ENCODE results near the gene SLC17A1.

Gene SLC17A1

GRCh38 chr6:25831532-25832306 lies at the start of gene SLC17A1:
SLC17A1 (minus strand) TSS chr6:25832052; CDS start chr6:25830557, 1,495 bp downstream.
- DNase-seq: no peak

GRCh38 chr6:25880601-25881000 lies 48.7 kb upstream of the SLC17A1 start:
- DNase-seq: no peak

GRCh38 chr6:25878721-25879322 lies 47.0 kb upstream of the SLC17A1 start:
- DNase-seq: no peak

GRCh38 chr6:25875926-25876602 lies 44.2 kb upstream of the SLC17A1 start:
- DNase-seq: no peak

GRCh38 chr6:25875563-25875905 lies 43.7 kb upstream of the SLC17A1 start:
- no peak for DNase-seq

DNA sequence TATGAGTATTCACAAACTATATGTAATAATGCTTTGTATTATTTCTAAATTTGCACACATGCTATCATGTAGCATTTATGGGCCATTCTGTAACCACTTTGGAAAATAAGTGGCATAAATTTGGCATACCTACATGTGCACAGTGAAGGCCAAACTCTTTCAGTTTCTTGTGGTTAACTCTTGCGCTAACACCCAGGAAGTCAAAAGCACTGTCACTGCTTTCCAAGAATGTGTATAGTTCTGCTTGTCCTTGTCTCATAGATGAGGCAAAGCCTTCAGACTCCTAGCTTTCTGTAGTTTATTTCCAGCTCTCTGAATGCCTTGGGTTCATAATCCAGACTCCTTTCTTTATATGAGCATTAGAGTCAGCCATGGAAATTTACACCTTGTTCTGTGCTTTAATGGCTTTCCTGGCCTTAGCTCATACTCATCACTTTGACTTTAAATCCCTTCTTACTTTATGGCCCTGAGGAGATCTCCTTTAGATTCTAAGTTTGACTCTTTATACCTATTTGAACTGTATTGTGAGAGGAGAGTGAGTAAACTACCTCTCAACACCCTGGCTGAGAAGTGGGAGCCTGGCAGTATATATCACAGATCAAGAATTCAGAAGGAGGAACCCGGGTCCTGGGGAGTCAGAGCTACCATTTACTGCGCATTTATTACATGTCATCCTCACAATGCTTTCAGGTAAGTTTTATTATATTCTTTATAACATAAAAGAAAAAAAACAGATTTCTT lies 43.1 kb upstream of the SLC17A1 start:
- DNase-seq: no peak

- DNase-seq: no peak
These were observed 42.3 kb upstream of the SLC17A1 start, which contains the start of gene SLC17A3 for GRCh38 chr6:25874118-25874517. SLC17A3 (minus strand) TSS chr6:25874243; CDS start chr6:25868387, 5,856 bp downstream.

- DNase-seq: no peak
These were observed 41.0 kb upstream of the SLC17A1 start for GRCh38 chr6:25872814-25873213.

DNA sequence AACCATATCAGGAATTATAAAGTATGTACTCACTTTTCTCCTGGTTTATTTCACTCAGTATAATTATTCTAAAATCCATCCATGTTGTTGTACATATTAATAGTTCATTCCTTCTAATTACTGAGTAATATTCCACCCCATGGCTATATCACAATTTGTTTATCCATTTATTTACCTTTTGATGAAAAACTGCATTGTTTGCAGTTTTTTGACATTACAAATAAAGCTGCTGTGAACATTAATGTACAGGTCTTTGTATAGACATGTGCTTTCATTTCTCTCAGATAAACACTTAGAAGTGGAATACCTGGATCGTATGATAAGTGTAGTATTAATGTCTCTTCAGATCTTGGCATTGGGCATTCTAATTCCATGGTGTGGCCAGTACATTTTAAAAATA lies 38.0 kb upstream of the SLC17A1 start:
- no peak for DNase-seq

GRCh38 chr6:25868436-25869183 lies 36.8 kb upstream of the SLC17A1 start:
- no peak for DNase-seq

GRCh38 chr6:25866011-25866410 lies 34.2 kb upstream of the SLC17A1 start:
- DNase-seq: no peak

GRCh38 chr6:25863360-25863759 lies 31.5 kb upstream of the SLC17A1 start:
- DNase-seq: no peak

DNA sequence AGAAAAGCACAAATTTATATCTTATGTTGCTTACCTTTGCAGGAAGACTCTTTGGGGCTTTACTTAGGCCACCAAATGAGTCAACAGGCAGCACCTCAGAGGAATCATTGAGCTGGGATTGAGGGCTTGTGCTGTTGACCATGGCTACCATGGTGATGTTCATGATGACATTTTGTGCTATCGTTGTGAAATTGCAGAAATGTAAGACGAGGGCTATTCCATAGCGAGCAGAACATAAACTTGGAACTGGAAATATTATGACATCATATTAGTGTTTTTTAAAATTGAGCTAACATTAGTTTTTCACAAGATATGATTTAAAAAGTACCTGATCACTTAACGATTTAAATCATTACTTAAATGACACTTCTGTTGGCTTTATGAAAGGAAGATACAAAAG lies 30.3 kb upstream of the SLC17A1 start:
- DNase-seq: no peak

DNA sequence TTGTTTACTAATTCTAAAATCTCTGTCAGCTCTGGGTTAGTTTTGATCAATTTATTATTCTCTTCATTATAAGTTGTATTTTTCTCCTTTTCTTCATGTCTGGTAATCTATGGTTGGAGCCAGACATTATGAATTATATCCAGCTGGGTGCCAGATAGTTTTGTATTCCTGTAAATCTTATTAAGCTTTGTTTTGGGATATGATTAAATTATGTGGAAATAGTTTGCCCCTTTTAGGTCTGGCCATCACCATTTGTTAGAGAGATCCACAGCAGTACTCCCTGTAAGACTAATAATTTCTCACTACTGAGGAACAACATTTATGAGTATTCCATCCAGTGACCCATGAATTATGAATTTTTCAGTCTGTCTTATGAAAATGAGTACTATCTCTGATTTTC lies 20.9 kb upstream of the SLC17A1 start:
- DNase-seq: no peak

DNA sequence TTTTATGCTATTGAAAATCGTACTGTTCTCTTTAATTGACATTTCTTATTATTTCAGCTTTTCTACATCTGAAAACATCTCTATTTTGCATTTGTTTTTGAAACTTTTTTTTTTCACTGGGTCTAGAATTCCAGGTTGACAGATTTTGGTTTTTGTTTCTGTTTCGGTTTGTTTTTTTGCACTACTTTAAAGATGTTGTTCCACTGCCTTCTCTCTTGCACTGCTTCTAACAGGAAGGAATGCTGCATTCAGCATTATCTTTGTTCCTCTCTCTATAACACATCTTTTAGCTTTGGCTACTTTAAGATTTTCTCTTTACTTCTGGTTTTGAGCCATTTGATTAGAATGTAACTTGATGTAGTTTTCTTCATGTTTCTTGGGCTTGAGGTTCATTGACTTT lies 20.1 kb upstream of the SLC17A1 start:
- DNase-seq: no peak

- no peak for DNase-seq
These were observed 12.7 kb upstream of the SLC17A1 start for GRCh38 chr6:25844518-25844917.

- no peak for DNase-seq
These were observed 10.7 kb upstream of the SLC17A1 start for GRCh38 chr6:25842526-25842925.

GRCh38 chr6:25835442-25836283 lies 3.8 kb upstream of the SLC17A1 start:
- DNase-seq: no peak

DNA sequence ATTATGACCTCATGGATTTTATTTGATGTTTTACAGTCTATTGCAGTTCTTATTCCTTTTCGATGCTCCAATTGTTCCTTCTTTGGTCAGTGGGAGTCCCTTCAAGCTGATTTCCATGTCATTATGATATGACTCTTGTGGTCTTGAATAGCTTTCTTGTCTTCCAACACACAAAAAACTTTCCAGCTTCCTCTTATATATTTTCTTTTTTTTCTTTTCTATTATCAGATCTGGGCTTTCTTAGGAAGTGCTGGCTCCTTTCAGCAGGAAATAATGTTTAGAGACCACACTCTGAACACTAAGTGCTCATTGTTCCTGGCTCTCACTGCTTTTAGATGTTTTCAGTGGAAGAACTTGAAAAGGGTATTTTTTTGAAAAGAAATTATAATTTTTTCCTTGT lies 3.1 kb upstream of the SLC17A1 start:
- no peak for DNase-seq

DNA sequence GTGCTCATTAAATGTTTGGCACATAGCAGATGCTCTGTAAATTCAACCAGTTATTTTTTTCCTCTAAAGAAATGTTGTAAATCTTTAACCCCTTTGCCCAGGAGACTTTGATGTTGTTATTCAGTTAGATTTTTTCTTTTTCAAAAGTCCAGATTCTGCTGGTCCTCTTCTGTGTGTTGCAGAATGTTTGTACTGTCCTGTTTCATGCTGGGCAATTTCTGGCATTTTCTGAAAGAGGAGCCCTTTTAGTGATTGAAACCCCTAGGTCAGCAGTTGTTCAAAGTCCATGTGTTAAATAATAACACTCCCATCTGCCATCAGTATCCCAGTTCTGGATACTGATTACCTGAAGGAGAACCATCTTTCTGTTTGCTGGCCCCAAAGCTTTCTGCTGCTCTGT lies 1.3 kb upstream of the SLC17A1 start:
- DNase-seq: no peak

GRCh38 chr6:25832670-25833069 lies 818 bp upstream of the SLC17A1 start:
- DNase-seq: no peak

GRCh38 chr6:25832307-25832662 lies 433 bp upstream of the SLC17A1 start:
- no peak for DNase-seq

Measured in midbrain (tissue), 1 donor.